OCI-LY3 (cell line): ENCODE measurements around the gene REEP3.

Experiments
- CTCF ChIP-seq: fragments of 200-600, 300-600 bp; sonication (generic); IDR thresholded peaks from 2 replicates; pipeline ENCODE4 v1.5.1; 2014; ENCODE audit warnings: antibody characterized with exemption, low read length, low read depth
- EZH2phosphoT487 ChIP-seq: fragments of 200-600 bp; shearing (Covaris generic); IDR thresholded peaks from 2 replicates; pipeline ENCODE4 v1.6.1; 2018; ENCODE audit warnings: antibody characterized with exemption, mixed run types, low read depth

- no peak for TF ChIP-seq CTCF
- no peak for TF ChIP-seq EZH2phosphoT487
These were observed 61.5 kb downstream of the REEP3 start for GRCh38 chr10:63582690-63583089.
